Measurements from ENCODE around the gene AP5S1. TPM values are rescaled to one million over a fixed set of nuclear protein-coding genes. Genes with fewer than 3 reads are reported as not detected.

The AP5S1 gene
- total RNA-seq, 1 donor from 2014 or later: 14.4 TPM

- no peak for DNase-seq (ENCODE audit: low read depth)
- TF ChIP-seq CTCF (conservative IDR thresholded peaks at IDR 0.05; ENCODE audit: low read depth, low read length): no peak
- no peak overlapping the region for H3K4me3 ChIP-seq (ENCODE audit: low read depth, low read length)
Measured at GRCh38 chr20:3876000-3876399, 55.7 kb downstream of the AP5S1 start.

- H3K4me3 ChIP-seq (ENCODE audit: low read depth, low read length): no peak overlapping the region
- no peak for TF ChIP-seq CTCF (conservative IDR thresholded peaks at IDR 0.05; ENCODE audit: low read depth, low read length)
- no peak for DNase-seq (ENCODE audit: low read depth)
Measured at GRCh38 chr20:3876676-3877075, 56.3 kb downstream of the AP5S1 start.

Other genes starting within 250 kb of the AP5S1 start
- not detected in 2 replicates for gene GFRA4, start 157.1 kb upstream of the AP5S1 start, total RNA-seq
- not detected in 2 replicates for gene ADAM33, start 138.5 kb upstream of the AP5S1 start, total RNA-seq
- not detected in 2 replicates for gene SIGLEC1, start 107.9 kb upstream of the AP5S1 start, total RNA-seq
- gene HSPA12B, start 87.9 kb upstream of the AP5S1 start, total RNA-seq: not detected in 2 replicates
- 62.0 and 64.6 TPM in 2 replicates for gene ADISSP, start 52.8 kb upstream of the AP5S1 start, total RNA-seq
- gene SPEF1, start 39.1 kb upstream of the AP5S1 start, total RNA-seq: 0.92 TPM in 1 of 2 replicates, not detected in the other
- 82.3 and 99.8 TPM in 2 replicates for gene CENPB, start 33.8 kb upstream of the AP5S1 start, total RNA-seq
- 42.3 and 46.6 TPM in 2 replicates for gene CDC25B, start 24.2 kb upstream of the AP5S1 start, total RNA-seq
- 20.8 and 22.2 TPM in 2 replicates for gene MAVS, start 26.3 kb downstream of the AP5S1 start, total RNA-seq
- gene PANK2, start 68.8 kb downstream of the AP5S1 start, total RNA-seq: 29.3 and 45.4 TPM in 2 replicates
- gene RNF24, start 195.0 kb downstream of the AP5S1 start, total RNA-seq: 9.1 and 9.7 TPM in 2 replicates